Right kidney (tissue), 1 donor: ENCODE data around the gene CIITA.

Experiments
- DNase-seq: peaks from one replicate; pipeline ENCODE4 v3.0.0-alpha.2; 2016

The CIITA gene

DNA sequence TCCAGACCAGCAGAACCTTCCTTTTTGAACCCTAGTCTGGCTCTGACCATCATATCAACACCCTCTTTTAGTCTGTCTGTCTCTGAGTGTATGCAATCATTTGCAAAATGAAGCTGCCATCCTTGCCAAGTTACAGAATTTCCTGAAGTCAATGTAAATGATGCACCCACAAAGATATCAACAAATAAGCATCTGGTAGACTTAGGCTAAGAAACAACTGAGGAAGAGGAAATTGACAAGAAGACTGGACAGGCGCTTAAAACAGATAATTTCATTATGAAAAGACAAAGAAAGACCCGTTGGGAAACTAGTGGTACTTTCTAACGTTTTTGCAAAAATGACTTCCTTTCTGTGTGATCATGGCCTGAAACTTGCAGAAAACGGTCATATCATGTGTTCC lies 24.7 kb upstream of the CIITA start:
- no peak for DNase-seq

DNA sequence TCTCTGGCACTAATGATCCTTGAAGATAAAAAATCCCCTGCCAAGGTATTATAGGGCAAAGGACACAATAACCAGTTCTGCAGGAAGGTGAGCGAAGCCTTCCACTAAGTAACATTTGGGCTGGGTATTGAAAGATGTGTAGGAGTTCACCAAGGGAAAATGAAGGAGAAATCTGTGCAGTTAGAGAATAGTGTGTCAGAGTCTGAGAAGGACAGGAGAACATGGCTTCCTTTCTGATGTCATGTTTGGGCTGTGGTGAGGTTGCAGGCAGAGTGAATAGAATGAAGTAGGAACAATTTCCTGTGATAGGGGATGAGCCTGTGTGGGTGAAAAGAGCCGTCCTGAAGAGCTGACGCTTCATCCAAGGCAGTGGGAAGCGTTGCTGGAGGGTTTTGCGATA lies 24.1 kb upstream of the CIITA start:
- DNase-seq = no peak

DNA sequence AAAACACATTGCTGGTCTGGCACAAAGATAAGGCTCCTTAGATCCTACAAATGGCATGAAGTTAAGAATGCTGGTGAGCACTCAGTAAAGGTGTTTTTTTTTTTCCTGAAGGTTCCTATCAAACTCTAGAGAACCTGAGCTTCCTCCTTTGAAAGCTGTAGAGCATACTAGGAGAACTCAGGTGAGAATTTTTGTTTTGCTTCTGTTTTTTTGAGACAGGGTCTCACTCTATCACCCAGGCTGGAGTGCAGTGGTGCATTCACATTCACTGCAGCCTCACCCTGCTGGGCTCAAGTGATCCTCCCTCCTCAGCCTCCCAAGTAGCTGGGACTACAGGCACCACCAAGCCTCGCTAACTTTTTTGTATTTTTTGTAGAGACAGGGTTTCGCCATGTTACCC lies 21.0 kb upstream of the CIITA start:
- no peak for DNase-seq

DNA sequence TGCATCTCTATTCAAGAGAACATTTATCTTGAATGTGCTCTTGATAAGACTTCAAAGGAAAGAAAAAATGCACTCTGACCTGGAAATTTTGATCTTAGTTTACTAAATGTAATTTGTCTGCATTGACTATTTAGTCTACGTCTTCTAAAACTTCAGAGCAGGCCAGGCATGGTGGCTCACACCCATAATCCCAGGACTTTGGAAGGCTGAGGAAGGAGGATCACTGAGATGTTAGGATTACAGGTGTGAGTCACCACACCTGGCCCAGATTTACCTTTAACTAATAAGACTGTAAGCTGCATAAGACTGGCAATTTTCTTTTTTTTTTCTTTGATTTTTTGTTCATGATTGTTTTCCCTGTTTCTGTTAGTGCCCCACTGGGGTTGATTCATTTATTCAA lies 18.8 kb upstream of the CIITA start:
- no peak for DNase-seq

DNA sequence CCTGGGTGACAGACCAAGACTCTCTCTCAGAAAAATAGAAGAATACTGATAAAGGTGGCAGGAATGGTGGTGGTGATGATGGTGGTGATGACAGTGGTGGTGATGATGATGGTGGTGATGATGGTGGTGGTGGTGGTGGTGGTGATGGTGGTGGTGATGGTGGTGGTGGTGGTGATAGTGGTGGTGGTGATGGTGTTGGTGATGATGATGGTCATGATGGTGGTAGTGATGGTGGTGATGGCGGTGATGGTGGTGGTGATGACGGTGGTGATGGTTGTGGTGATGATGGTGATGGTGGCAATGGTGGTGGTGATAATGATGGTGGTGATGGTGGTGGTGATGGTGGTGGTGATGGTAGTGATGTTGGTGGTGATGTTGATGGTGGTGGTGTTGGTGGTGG lies 18.0 kb upstream of the CIITA start:
- no peak for DNase-seq

DNA sequence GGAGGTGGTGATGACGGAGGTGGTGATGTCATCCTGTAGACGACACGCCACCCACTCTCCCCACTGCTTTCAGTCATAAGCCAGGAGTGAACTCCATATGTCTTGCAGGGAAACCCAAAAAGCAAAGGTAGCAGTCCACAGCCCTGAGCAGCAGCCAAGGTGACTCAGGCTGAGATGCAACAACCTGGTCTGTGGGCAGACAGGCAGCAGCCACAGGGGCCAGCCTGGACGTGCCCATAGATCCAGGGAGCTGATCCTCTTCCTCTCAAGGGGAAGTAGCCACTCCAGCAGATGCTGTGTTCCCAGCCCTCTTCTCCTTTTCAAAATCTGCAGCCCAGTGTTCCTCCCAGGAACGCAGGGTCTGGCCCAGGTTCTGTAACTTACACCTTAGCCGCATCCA lies 17.3 kb upstream of the CIITA start:
- no peak for DNase-seq

DNA sequence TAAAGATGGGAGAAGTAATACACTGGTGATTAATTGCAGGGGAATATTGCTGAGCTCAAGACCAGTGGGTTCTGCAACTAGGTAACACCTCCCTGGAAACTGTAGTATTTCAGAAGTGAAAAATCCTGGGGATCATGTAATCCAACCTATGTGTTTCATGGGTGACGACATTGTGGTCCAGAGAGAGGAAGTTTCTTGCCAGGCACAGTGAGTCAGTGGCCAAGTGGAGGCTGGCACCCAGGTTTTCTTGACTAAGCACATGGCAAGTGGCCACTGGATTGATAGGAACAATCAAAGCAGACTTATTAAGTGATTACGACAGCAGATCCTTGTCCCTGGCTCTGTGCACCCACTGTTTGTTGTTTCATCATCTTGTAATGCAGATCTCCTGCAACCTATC lies 14.6 kb upstream of the CIITA start:
- no peak for DNase-seq

DNA sequence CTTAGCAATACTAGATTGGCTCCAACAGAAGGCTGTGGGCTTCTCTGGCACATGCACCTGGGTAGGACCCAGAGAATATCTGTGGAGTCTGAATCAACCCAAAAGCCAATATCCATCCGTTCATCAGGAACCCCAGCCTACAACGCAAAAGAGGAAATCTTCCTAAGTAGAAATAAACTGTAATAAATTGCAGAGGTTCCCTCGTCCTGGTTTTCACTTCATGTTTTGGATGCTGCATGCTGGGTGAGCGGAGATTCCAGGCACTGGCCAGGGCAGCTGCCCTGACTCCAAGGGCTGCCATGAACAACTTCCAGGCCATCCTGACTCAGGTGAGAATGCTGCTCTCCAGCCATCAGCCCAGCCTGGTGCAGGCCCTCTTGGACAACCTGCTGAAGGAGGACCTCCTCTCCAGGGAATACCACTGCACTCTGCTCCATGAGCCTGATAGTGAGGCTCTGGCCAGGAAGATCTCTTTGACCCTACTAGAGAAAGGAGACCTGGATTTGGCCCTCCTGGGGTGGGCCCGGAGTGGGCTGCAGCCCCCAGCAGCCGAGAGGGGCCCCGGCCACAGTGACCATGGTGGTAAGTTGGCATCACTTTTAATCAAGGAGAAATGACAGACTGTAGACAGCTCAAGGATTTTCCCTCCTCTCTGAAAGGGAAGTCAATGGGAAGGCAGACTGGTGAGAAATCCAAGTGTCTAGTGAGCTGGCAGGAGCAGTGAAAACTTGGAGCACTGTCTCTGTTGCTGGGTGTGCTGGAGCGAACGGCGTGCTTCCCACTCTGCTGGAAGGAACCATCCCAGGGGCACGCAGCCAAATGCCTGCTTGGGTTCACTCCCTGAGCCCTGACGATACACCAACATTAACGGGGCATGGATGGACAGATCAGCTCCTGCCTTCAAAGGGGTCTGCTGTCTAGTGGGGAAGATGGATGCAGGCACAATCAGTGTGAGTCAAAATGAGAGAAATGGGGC lies 10.7 kb upstream of the CIITA start:
- DNase-seq = no peak

DNA sequence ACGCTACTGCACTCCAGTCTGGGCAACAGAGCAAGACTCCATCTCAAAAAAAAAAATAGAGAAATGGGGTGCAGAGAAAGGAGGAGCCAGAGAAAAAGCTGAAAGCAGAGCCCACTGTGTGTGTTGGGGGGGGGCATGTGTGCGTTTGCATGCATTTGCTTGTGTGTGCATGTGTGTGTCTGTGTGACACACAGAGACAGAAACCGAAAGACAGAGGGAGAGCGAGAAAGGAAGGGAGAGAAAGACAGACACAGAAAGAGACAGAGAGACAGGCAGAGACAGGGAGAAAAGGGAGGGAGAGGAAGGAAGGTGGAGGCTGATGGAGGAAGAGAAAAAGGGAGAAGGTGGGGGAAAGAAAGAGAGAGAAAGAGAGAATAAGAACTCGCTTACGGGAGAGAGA lies 9.8 kb upstream of the CIITA start:
- DNase-seq = no peak

DNA sequence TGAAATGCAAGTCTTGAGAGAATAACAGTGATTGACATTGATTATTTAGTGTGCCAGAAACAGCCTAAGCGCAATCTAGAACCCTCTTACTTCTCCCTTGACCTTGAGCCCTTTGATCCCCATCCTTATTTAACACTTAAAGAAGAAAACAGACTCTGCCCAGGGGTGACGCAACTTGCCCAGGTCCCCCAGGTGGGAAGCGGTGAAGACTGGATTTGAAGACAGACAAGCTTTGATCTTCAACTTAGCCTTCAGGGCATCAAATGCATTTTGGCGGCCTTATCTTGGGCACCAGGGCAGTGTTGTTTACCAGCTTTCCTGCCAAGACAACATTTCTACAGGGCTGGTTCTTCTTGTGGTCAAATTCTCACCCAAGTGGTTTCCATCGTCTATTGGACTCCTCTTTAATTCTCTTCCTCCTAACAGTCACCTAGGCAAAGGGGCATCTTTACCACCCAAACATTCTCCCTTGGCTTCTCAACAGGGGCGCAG lies 8.9 kb upstream of the CIITA start:
- DNase-seq = no peak

DNA sequence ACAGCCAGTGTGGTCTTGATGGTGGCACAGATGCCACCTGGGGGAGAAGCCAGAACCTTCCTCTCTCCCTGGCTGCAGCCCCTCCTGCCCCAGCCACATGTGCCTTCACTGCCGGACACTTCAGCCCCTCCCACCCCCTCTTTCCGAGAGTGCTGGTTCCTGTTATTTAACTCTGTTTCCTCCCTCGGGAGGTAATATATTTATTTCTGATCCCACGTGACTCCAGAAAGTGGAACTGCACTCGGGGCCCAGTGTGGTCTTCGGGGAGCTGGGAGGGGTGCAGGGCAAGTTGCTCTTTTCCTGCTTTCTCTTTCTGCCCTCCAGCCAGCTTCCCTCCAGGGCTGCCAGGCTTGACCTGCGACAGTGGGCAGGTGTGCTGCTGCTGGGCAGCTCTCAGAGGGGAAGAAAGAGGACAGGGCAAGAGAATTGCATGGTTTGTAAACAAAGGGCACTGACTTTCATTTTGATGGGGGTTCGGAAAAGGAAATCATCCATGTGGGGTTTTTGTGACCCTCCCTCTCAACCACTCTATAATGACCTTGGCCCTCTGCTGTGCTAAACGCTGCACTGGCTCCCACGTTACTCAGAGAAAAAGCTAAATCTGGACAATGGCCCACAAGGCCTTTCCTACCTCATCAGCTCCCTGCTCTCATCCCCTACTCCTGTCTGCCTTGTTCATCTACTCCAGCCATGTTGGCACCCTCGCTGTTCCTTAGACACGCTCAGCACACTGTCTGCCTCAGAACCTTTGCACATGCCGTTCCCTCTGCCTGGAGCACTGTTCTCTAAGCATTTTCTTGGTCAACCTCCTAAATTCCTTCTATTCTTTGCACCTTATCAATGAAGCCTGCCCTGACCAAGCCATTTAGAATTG lies 8.2 kb upstream of the CIITA start:
- DNase-seq = no peak

DNA sequence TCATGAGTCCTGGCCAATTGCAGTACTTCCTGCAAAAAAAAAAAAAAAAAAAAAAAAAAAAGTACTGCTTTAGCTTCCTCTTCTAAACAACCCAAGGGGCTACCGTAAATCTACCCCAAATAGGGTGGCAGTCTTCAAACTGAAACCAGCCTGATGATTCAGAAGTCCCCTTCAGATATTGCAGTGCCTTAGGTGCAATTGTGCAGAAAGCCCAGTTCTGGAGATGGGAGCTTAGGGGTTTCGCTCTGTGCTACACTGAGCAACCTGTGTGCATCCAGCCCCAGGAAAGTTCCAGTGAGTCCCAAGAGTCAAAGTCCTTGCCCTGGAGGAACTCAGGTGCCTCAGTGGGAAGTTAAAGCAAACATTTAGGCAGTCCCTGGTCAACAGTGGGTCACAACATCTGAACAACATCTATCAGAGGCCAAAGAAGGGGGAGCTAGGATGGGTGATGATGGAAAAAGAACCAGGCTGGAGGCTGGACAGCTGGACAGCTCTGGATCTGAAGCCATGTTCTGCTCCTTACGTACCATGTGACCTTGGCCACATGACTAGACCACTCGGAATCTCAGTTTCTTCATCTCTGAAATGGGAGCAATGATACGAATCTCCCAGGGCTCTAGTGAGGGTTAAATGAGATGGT lies 6.7 kb upstream of the CIITA start:
- DNase-seq = no peak

DNA sequence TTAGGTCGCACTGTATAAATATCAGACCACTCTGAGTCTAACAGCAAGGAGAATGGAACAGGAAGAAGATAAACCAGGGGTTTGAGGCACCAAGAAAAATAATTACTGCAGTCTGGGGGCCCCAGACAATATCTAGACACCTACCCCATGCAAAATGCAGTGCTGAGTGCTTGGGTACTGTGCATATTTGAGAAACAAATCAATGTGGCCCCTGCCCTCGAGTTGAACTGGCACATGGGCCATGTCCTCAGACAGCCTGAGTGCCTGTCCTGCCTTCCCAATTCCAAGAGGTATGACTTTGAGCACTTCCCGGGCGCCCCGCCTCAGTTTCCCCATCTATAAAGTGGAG lies 6.2 kb upstream of the CIITA start:
- no peak for DNase-seq

DNA sequence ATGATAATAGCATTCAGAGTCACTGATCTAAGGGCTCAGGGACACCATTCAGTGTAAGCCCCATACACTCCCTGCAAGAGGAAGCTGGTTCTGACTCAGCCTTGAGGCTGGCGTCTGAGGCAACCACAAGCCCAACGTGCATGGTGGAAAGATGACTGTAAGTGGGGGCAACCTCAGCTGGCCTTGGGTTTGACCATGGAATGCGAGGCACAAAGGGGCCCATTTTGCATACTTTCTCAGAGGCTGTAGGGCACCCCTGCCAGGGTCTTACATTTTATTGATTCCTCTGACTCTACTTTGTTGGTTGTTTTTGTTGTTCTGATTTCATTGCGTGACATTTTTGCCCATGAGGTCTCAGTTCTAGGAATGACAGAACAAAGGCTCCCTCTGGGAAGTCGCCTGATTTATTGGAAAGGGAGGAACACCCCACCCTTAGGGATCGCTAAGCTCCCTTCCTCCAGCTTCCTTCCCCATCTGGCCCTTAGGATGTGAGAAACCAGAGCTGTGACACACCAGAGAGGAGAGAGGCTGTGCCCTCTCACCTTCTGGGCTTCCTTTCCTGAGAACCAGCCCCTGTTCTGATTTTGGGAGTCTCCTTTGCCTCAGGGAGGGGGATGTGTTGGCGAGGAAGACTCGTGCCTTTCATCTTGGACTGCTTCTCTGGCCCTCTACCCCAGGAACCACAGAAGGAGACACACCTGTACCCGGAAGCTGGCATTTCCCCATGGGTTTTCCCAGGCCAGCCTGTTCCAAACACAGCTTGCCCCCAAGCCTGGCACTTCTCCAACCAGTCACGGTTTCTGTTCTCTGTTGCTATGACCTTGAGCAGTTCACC lies 5.6 kb upstream of the CIITA start:
- no peak for DNase-seq

DNA sequence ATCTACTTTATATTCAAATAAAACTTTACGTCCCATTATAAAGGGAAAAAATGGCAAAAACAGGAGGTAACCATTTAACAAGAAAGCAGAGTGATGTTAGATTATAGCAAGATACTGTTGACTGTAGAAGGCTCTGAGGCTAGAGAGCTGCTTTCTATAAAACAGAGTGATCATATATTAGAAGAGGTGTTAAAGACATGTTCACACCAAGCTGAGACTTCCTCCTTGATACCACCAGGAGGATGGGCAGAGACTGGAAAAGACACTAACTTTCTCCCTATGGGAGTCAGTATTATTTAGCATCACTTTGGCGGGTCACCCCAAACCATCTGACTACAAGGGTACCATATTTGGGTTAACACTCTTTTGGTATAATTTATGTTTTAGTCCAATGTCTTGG lies 687 bp upstream of the CIITA start:
- DNase-seq = no peak

DNA sequence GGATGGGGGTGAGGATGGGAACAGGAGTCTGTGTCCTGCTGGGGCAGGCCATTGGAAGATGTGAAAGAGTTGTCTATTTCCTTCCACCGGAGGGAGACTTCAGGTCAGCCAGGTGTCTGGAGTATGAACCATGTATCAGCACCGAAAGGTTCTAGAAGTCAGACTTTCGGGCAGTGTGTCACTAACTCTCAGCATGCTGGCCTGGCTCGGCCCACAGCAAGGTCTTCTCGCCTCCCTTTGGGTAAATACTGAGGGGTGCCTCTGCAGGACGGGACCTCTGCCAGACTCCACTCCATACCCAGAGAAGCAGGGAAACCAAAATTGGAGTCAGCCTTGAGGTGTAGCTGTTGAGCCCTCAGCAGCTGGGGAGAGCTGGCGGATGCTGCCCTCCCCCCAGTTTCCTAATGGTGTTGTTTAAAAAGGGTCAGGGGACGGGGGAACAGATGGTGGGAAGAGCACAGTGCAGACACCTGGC lies 507 bp downstream of the CIITA start:
- DNase-seq = no peak

DNA sequence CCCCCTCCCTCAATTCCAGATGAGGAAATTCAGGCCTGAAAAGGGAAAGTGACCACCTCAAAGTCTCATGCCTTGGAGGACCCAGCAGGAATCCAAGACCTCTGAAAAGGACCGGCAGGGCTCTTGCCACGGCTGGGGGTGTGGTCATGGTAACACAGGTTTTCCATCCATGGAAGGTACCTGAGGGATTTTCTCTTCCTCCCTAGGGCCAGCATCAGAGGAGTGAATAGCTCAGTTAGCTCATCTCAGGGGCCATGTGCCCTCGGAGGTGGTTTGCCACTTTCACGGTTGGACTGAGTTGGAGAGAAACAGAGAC lies 1.3 kb downstream of the CIITA start:
- DNase-seq = no peak

DNA sequence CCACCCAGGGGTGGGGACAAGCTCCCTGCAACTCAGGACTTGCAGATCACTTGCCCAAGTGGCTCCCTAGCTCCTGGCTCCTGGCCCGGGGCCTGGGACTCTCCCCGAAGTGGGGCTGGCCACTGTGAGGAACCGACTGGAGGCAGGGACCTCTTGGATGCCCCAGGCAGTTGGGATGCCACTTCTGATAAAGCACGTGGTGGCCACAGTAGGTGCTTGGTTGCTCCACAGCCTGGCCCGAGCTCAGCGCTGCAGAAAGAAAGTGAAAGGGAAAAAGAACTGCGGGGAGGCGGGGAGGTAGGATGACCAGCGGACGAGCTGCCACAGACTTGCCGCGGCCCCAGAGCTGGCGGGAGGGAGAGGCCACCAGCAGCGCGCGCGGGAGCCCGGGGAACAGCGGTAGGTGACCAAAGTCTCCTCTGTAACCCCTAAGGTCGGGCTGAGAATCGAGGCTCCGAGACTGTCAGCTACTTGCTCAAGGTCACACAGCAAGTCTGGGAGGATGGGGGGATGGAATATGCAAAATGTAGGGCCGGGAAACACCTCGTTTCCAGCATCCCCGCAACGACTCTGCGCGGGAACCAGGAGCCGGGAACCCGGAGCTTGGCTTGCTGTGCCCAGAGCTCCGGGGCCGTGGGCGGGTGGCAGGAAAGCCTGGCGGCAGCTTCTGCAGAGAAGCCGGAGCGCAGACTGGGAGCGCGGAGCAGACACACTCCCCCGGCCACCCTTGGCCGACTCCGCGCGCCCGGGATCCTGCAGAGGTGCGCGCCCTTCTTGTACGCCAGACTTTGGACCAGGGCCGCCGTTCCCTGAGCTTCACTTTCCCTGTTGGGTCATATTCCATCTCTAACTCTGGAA lies 1.9 kb downstream of the CIITA start:
- DNase-seq = peak; percentile 57

DNA sequence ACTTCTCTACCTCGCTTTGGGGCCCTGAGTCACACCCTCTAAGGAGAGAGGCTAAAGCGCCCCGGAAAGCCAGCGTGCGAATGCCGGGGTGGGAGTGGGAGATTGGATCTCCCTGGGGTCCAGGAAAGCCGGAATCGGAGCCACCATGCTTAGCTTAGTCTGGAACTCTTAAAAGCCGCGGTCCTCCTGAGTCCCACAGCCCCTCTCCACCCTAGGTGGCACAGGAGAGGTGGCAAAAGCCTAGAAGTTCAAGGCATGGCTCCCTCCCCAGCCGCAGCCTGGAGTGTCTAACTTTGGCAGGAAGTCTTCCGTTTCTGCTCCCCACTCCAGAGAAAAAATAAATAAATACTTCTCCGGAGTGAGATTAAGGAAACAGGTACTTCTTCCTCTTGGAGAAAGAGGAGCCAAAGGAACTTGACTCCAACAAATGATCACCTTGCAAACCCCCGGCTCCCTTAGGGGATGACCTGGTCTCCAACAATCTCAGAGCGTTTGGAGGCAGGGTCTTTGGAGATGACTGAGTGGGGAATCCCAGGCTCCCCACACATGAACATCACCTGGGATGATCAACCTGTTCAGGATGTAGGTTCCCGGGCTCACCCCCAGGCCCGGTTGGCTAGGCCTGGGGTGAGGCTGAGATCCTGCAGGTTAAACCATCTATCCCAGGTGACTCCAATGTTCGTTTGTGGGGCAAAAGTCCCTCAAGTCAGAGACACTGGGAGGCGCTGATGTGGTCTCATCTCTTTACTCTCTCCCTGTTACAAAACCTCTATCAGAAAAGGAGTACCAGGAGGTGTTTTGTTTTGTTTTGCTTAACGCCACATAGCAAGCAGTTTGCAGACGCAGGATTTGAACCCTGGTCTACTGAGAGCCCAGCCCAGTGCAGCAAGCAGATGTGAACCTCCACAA lies 2.9 kb downstream of the CIITA start:
- DNase-seq = no peak
